Stimulated activated CD4-positive, alpha-beta T cell treated with anti-CD3 and anti-CD28 coated beads, Interleukin-15, amount 100 ng/mL, for 1 hour (primary cell): ENCODE results near the gene CHSY1.
"Not testable (repeated sequence)": the region's sequence is repeated elsewhere in the genome, so short reads cannot be mapped to it uniquely, and the experiment has no call there.

Source experiments
- DNase-seq, 2 donors: peaks; one replicate each; pipeline ENCODE4 v3.0.0-alpha.2; 2020; ENCODE audit warnings: low read depth in 1 of 2, low spot score in 1 of 2

Gene CHSY1, protein sequence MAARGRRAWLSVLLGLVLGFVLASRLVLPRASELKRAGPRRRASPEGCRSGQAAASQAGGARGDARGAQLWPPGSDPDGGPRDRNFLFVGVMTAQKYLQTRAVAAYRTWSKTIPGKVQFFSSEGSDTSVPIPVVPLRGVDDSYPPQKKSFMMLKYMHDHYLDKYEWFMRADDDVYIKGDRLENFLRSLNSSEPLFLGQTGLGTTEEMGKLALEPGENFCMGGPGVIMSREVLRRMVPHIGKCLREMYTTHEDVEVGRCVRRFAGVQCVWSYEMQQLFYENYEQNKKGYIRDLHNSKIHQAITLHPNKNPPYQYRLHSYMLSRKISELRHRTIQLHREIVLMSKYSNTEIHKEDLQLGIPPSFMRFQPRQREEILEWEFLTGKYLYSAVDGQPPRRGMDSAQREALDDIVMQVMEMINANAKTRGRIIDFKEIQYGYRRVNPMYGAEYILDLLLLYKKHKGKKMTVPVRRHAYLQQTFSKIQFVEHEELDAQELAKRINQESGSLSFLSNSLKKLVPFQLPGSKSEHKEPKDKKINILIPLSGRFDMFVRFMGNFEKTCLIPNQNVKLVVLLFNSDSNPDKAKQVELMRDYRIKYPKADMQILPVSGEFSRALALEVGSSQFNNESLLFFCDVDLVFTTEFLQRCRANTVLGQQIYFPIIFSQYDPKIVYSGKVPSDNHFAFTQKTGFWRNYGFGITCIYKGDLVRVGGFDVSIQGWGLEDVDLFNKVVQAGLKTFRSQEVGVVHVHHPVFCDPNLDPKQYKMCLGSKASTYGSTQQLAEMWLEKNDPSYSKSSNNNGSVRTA

DNA sequence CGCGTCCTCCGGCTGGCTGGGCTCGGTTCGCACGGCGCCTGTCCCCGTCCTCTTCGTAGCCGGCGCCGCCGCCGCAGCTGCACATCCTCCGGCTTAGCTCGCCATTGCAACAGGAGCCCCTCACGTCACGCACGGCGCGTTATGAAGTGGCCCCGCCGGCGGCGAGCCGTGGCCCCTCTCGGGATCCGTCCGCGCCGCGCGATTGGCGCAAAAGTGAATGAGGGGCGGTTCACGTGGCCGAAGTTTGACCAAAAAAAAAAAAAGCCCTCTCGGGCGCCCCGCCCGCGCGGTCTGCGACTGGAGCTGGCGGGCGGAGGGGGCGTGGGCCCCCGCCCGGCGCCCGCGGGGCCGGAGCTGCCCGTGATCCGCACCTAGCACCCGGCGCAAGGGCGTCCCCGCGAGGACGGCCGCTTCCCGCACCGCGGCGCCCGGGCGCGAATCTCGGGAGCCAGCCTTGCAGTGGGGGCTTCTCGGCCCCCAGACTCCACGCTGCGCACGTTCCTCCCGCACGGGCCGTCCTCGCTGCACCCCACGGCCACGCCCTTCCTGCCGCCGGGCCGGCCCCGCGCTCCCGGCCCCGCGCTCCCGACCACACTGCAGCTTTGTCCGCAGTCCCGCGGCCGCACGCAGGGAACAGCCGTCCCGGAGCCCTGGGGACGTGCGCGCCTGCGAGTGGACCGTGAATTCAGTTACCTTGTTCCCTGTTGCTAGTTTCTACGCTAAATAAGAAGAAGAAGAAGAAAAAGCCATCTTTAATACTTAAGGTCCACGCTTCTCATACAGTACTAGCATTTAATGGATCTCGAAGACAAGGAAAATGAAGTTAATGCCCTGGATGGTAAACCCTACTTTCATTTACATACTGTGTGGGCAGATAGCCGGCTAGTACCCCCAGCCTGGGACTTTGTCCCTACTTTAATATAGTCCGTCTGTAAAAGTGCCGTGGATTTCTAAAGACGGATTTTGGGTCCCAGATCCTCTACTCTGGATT is at the start of gene CHSY1:
Gene CHSY1 (minus strand): TSS at position 219 of the 991 bp plus-strand sequence. CDS start 592 bp downstream, outside the sequence.
- DNase-seq = peak; percentile 63 to 80

DNA sequence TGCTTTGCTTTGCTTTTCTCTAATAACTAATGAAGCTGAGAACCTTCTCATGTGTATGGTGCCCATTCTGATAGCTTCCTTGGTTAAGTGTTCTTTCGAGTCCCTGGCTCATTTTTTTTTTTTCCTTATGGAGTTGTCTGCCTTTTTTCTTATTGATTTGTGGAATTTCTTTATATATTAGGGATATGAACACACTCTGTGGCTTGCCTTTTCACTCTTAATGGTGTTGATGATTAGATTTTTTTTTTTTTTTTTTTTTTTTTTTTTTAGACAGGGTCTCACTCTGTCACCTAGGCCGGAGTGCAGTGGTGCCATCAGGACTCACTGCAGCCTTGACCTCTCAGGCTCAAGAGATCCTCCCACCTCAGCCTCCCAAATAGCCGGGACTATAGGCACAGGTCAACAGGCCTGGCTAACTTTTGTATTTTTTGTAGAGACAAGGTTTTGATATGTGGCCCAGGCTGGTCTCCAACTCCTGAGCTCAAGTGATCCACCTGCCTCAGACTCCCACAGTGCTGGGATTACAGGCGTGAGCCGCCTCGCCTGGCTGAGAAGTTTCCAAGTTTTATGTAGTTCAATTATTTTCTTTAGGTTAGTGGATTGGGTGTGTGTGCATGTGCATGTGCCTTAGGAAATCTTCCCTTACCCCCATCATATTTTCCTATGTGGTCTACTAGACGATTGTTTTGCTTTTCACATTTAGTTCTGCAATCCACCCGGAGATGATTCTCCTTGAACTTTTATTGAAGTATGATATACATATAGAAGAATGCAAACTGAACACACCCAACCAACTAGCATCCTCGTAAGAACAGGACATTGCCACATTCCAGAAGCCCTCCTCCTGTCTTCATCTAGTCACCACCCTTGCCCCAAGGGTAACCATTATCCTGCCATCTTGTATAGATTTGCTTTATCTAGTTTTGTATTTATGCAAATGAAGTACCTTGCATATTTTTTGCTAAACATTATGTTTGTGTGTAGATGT is 44.9 kb upstream of the CHSY1 start:
- DNase-seq = no peak

DNA sequence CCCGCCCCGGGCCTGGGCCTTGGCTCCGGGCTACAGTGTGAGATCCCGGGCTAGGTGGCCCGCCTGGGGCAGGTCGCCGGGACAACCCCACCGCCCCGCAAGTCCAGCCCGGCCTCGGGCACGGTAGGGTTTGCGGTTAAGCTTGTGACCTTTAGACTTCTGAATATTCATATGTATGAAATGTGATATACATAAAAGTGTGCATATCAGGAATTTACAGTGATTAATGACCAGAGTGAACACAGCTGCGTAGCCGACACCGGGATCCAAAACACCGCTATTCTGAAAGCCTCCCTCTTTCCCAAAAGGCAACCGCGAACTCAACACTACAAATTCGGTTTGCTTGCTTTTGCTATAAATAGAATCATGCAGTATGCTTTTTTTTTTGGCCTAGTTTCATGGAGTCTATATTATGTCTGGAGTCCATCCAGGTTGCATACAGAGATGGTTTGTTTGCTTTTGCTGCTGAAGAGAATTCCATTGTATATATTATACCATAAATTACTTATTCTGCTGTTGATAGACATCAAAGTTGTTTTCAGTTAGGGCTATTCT is 43.8 kb upstream of the CHSY1 start:
- peak in 1 of 2 donors; percentile 14 for DNase-seq

DNA sequence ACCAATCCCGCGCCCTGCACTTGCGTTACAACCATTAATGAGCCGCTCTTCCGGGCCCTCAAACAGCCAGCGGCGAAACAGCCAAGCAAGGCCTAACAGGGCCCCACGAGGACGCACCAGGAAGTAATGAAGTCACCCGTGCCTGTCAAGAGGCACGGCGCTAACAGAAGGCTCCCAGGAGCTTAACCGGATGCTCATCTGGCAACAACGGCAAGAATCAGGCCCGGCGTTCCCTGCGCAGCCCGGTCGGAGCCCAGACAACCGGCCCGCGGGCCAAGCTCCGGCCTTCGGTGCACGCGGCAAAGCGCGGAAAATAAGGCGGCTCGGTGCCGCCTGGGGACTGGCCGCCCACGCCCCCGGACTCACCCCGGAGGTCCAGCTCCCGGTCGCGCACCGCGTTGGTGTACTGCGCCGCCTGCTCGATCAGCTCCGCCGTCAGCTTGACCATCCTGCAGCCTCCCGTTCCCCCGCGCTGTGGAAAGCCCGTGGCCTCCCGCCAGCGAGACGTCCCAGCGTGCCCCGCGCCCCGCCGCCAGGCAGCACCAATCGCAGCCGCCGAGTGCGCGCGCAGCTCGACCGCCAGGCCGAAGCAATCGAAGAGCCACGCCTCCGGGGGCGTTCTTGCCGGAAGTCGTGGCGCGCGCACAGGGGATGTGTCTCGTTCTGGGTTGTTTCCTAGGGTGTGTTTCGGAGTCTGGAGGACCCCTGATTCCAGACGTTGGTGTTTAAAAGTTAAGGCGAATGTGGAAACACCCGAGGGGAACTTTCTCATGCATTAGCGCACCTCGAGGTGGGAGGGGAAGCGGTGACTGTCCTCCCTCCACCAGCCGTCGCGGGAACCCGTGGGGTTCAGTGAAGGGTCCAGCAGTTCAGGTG is 43.1 kb upstream of the CHSY1 start, which contains the start of gene SNRPA1:
Gene SNRPA1 (minus strand): TSS at position 518 of the 876 bp plus-strand sequence. CDS start 70 bp downstream, at position 448.
- peak; percentile 93 to 98 for DNase-seq

DNA sequence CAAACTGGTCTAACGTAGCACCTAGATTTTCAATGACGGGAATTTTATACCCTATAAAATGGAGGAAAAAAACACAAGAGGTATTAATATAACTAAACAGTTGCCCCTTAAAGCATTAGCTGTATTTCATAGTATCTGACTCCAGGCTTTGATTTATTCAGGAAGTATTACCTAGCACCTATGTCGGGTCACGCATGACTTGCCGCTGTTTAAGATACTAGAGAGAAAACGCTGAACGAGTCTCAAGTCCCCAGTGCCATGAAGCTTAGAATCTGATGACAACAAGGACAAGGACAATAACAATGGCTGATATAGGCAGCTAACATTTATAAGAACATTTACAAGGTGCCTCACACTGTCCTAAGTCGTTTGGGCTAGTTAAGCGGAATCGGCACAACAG is 41.3 kb upstream of the CHSY1 start:
- DNase-seq = no peak

DNA sequence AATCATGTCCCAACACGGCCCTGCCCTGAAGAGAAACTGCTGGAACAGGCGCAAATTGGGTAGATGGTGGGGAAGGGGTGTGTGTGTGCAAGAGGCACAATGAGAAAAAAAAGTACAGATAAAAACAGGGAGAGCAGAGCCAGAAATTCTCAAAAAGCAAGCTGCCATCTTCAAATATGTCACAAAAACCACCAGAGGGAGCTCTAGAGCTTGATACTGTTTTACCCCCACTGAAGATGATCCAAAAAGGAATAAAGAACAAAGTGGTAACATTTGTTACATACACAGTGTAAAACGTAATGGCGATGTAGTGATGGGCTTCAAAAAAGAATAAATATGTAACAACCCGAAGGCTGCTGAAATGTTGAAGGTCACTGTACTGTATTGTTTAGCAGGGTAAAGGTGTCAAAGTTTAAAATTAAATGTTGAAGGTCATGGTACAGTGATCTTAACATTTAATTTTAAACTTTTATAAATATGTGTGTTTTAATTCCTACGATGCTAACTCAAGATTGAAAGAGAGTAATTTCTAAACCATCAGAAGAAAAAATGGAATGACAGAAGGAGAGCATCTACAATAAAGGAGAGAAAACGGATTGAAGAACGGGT is 37.2 kb upstream of the CHSY1 start:
- no peak for DNase-seq

DNA sequence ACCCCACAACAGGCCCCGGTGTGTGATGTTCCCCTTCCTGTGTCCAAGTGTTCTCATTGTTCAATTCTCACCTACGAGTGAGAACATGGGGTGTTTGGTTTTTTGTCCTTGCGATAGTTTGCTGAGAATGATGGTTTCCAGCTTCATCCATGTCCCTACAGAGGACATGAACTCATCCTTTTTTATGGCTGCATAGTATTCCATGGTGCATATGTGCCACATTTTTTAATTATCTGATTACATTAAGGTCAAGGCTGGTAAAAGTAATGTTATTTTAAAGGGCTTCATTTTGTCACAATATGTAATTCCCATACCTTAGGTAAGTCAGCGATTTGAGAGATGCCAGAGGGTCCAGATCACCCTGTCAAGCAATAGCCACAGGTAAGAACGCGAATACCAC is 35.5 kb upstream of the CHSY1 start:
- not testable (repeated sequence) for DNase-seq

DNA sequence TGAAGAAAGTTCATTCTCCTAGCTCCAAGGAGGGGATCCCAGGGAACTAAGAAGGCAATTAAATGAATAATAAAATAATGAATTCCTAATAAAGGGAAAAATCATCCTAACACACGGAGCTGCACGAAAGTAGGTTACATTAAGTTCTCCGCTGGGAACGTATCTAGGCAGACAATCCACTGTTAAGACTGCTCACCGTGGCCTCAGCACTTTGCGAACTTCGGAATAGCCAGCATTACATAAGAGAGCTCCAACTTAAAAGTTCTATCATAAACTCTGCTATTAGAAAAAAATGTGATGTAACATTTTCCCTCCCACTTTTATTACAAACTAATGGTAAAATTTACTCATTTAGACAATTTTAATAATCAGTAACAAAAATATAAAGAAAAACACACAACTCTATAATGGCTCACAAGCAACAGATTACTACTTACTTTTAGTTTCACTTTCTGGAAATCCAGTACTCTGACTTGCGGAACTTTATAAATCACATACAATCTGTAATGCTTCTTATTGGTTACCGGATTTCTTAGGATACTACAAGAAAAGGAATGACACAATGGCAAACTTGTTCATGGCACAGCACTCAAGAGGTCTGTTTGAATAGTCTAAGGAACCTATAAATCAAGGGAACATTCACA is 34.7 kb upstream of the CHSY1 start:
- DNase-seq = no peak

DNA sequence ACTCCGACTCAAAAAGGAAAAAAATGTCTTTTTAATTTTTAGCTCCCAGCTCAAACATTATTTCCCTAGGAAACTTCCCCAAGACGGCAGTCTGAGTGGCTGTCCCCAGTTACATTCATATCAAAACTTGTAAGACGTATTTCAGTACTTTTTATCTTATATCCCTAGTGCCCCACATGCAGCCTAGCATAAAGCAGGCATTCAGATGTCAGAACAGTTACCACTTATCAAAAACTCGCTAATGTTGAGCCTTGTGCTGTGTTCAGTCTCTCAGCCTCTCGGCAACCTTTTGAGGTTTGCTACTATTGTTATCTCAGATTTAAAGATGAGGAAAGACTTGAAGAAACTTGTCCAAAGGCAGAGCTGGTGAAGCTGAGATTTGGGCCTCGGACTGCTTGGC is 32.1 kb upstream of the CHSY1 start:
- DNase-seq = no peak

DNA sequence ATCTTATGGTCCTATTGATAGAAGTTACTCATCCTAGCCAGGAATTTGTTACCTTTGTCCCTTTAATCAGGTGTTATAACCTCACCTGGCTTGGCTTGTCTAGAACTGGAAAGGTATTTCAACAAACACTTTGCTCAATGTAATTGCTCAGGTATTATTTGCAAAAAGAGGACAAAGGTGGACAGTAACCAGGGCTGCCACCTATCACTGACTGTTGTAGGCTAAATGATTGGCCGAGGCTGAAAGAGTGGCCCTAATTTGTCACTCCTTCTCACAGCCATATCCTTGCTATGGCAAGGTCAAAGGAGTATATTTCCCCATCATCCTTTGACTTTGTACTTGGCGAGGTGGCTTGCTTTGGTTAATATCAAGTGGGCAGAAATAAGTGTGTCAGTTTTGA is 28.2 kb upstream of the CHSY1 start:
- DNase-seq = no peak

DNA sequence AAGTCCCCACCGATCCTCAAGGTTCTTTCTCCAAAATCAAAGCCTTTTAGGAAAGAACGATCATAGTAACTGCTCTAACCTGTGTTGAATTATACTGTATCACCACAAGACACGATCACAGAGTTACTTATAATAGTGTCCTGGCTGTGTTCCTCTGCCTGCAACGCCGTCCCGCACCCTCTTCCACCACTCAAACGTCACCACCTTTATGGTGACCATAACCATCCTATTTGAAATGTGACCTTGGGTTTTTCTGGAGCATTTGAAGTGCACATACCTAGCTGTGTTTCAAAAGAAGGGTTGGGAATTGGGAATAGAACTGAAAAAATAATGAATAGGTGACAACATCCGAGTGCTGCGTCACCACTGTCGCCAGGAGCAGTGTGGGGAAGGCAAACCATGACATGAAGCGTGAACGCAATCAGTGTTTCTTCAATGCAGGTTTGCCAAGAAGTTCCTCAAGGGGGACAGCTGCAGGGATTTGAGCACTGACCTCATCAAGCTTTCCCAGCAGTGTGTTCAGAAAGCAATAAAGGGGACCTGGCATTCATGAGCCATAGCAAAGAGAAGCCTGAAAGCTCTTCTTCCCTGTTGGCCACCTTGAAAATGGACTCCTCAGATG is 26.2 kb upstream of the CHSY1 start:
- no peak for DNase-seq

DNA sequence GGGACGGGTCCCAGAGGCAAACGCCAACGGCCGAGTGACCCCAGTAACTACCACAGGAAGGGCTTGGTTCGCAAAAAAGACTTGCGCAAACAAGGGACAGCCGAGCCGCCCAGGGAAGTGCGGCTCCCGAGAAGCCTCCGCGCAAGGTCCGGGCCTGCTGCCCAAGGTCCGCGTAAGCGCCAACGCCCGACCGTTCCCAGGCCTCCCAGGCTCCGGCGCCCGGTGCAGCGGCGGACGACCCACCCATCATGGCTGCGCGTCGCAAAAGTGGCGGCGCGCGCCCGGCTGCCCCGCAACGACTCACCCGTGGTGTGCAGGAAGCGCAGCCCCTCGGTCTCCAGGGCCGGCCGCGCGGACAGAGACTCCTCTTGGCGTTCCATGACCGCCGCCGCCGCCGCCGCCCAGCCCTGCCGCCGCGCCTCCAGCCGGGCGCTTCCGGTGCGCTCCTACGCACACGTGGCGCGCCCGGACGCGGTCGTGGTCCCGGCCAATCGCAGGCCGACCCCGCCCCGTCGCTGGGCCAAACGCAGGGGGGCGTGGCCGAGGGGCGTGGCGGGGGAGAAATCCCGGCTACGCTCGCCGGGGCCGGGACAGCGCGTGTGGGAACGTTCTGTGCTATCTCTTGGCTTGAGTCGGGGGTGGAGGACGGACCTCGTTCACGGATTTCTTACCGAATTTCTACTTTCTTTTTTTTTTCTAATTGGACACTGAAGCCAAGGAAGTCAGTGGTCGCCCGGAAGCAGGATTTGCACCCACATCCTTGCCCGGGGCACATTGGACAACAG is 25.4 kb upstream of the CHSY1 start, which contains the start of gene SELENOS:
Gene SELENOS (minus strand): TSS at position 448 of the 785 bp plus-strand sequence. CDS start 68 bp downstream, at position 380.
- peak; percentile 72 to 89 for DNase-seq

DNA sequence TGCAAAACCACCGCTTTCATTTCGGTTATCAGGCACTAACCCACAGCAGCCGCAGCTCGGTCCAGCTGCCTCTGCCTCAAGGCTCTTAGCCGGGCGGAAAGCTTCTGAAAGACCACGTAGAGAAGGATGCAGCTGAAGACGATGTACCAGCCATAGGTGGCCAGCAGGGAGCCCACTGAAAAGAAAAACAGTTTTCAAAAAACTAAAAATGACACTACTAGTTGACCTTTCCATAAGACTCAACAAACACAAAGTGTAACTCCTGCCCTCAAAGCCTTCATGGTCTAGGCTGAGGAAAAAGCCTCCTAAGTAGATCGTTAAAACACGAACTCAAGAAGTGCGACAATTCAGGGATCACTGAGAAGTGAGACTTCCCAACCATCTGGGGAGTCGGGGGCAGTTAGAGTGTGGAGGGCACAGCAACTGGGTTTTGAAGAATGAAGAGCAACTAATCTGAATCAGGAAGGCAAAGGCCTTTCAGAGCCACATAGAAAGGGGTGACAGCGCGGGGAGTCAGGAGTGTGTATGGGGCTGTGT is 24.7 kb upstream of the CHSY1 start:
- DNase-seq = no peak

DNA sequence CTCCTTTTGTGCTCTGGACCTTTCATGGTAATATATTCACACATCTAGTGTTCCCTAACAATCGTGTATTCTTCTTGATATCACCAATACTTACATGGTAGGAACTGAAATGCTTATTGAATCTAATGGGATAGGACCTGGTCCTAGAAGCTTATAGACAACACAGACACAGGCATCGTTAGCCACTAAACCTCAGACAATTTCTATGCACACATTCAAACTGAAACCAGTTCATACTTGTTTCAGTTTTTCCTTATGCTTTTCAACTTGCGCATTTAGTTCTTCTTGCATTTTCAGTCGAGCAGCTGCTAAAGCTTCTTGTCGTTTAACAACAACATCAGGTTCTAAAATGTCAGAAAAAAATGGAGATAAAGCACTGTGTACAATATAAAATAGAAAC is 23.2 kb upstream of the CHSY1 start:
- no peak for DNase-seq

DNA sequence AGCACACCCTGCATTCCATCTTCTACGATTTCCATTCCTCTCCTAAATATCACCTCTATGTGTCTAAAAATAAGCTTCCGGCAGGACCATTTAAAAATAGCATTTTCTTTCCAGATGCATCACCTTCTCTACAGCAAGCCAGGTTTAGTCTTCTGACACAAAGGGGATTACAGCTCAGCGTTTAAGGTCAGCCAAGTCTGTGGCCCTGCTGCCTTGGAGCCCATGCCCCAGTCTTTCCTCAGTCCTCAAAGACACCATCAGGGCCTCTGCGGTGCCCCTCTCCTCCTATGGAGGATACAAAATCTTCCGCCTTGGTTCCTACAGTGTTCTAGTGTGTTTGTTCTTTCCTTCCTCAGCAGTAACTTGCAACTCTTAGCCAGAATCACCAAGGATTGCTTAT is 21.7 kb upstream of the CHSY1 start:
- no peak for DNase-seq

DNA sequence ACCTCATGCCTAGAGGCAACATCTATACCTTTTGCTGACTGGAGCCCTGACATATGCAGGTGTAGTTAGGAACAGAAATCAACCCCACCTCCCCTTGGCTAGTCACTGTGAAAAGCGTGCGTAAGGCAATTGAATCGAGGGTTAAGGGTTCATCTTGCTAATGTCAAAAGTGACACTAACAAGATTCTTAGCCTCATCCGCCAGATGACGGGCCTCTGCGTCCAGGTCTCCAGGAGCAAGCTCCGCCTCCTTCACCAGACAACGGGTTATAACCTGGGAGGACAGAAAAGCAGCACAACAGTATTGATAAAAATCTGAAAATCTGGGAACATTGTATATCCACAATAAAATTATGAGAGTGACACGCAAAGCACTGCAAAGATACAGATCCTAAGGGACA is 20.7 kb upstream of the CHSY1 start:
- DNase-seq = no peak
